T-helper 9 cell (primary cell): ENCODE results near the gene KIF13A.
"Not testable (repeated sequence)": the region's sequence is repeated elsewhere in the genome, so short reads cannot be mapped to it uniquely, and the experiment has no call there.

Experiments used
- DNase-seq: peaks from one replicate; pipeline ENCODE4 v3.0.0-alpha.2; 2020

KIF13A gene

GRCh38 chr6:17894905-17895304 lies 92.5 kb downstream of the KIF13A start:
- no peak for DNase-seq

GRCh38 chr6:17894191-17894590 lies 93.2 kb downstream of the KIF13A start:
- no peak for DNase-seq

GRCh38 chr6:17892097-17892686 lies 95.2 kb downstream of the KIF13A start:
- DNase-seq = no peak

- no peak for DNase-seq
Observed at GRCh38 chr6:17890309-17890708, 97.1 kb downstream of the KIF13A start.

- DNase-seq = not testable (repeated sequence)
Observed at GRCh38 chr6:17889777-17890176, 97.7 kb downstream of the KIF13A start.

GRCh38 chr6:17886891-17887290 lies 100.5 kb downstream of the KIF13A start:
- no peak for DNase-seq

- DNase-seq = no peak
Observed at GRCh38 chr6:17885889-17886576, 101.4 kb downstream of the KIF13A start.

- no peak for DNase-seq
Observed at GRCh38 chr6:17884498-17885478, 102.6 kb downstream of the KIF13A start.

GRCh38 chr6:17883665-17884497 lies 103.6 kb downstream of the KIF13A start:
- DNase-seq = no peak

GRCh38 chr6:17881085-17881858 lies 106.2 kb downstream of the KIF13A start:
- no peak for DNase-seq

GRCh38 chr6:17879184-17879583 lies 108.3 kb downstream of the KIF13A start:
- no peak for DNase-seq

- no peak for DNase-seq
Observed at GRCh38 chr6:17878734-17879133, 108.7 kb downstream of the KIF13A start.

GRCh38 chr6:17877895-17878440 lies 109.5 kb downstream of the KIF13A start:
- DNase-seq = no peak

GRCh38 chr6:17877196-17877894 lies 110.1 kb downstream of the KIF13A start:
- DNase-seq = no peak

GRCh38 chr6:17874753-17875152 lies 112.7 kb downstream of the KIF13A start:
- DNase-seq = no peak

- no peak for DNase-seq
Observed at GRCh38 chr6:17872908-17873307, 114.5 kb downstream of the KIF13A start.

- DNase-seq = no peak
Observed at GRCh38 chr6:17871836-17872235, 115.6 kb downstream of the KIF13A start.

- no peak for DNase-seq
Observed at GRCh38 chr6:17871189-17871519, 116.3 kb downstream of the KIF13A start.

GRCh38 chr6:17870300-17871188 lies 116.9 kb downstream of the KIF13A start:
- DNase-seq = no peak

GRCh38 chr6:17869753-17870050 lies 117.7 kb downstream of the KIF13A start:
- no peak for DNase-seq
